GM12875 (cell line): ENCODE measurements around the gene OBSCN.

Source experiments
- H3K4me3 ChIP-seq: one replicate; pipeline ENCODE4 v1.5.1; 2011; ENCODE audit warnings: low read depth, low read length, control low read depth
- CTCF ChIP-seq: IDR thresholded peaks from 2 replicates; pipeline ENCODE4 v1.5.1; 2011; ENCODE audit warnings: low read depth, mild to moderate bottlenecking, control low read depth, inconsistent platforms, low read length, moderate library complexity, borderline replicate concordance; ENCODE audit not compliant: insufficient read depth

Gene OBSCN

GRCh38 chr1:228316589-228317387, 108.9 kb downstream of the OBSCN start:
- no peak overlapping the region for H3K4me3 ChIP-seq
- TF ChIP-seq CTCF, result no peak

DNA sequence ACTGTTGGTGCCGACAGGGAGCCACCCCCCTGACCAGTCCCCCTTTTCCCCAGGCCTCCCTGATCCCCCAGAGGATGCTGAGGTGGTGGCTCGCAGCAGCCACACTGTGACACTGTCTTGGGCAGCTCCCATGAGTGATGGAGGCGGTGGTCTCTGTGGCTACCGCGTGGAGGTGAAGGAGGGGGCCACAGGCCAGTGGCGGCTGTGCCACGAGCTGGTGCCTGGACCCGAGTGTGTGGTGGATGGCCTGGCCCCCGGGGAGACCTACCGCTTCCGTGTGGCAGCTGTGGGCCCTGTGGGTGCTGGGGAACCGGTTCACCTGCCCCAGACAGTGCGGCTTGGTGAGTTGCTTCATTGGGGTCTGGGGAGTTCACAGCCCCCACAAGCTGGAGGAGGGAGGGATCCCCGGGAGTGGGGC, 109.6 kb downstream of the OBSCN start:
- no peak for TF ChIP-seq CTCF
- H3K4me3 ChIP-seq, result no peak overlapping the region

DNA sequence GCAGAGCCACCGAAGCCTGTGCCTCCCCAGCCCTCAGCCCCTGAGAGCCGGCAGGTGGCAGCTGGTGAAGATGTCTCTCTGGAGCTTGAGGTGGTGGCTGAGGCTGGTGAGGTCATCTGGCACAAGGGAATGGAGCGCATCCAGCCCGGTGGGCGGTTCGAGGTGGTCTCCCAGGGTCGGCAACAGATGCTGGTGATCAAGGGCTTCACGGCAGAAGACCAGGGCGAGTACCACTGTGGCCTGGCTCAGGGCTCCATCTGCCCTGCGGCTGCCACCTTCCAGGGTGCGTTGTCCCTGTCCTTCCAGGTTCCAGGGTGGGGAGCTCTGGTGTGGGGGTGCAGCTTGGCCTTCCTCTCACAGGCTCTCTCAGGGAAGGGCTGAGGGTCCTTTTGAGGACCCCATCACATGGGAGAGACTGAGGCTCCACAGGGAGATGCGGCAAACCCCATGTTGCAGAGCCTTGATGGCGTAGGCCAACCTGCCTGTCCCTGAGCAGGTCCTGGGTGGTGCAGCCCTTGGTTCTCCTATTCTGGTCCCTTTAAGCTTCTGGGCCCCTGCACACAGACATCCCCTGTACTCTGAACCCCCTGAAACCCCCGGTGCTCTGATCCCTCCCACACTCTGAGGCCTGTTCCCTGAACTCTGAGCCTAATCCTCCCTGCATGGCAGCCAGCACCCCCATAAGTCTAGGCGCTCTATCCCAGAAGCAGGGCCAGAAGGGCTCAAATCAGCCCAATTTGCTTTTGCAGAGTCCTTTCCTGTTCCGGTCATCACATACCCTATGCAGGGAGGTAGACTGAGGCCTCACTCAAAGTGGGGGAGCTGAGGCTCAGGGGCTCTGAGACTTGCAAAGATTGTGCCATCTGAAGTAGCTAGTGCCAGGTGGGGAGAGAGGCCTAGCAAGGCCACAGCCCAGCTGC, 110.3 kb downstream of the OBSCN start:
- TF ChIP-seq CTCF, result no peak
- H3K4me3 ChIP-seq, result no peak overlapping the region

- H3K4me3 ChIP-seq, result no peak overlapping the region
- no peak for TF ChIP-seq CTCF
Observed at GRCh38 chr1:228318823-228319241, 111.0 kb downstream of the OBSCN start.

- no peak overlapping the region for H3K4me3 ChIP-seq
- TF ChIP-seq CTCF, result no peak
Observed at GRCh38 chr1:228319352-228320088, 111.7 kb downstream of the OBSCN start.

DNA sequence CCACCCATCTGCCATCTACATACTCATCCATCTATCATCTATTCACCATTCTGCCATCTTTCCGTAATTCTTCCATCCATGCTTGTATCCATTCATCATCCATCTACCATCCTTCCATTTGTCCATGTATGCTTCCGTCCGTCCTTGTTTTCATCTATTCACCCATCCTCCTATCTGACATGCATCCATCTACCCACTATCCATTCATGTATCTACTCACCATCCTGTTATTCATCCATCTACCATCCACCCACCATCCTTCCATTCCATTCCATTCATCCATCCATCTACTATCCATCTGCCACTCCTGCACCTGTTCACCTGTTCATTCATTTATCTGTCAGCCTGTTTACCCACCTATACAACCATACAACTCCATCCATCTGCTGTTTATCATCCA, 112.5 kb downstream of the OBSCN start:
- no peak for TF ChIP-seq CTCF
- H3K4me3 ChIP-seq, result no peak overlapping the region
